OCI-LY3 (cell line): ENCODE measurements around the gene GJA9.

Experiments
- EZH2phosphoT487 ChIP-seq: fragments of 200-600 bp; shearing (Covaris generic); IDR thresholded peaks from 2 replicates; pipeline ENCODE4 v1.6.1; 2018; ENCODE audit warnings: antibody characterized with exemption, mixed run types, low read depth
- TF ChIP-seq, protein P1 (sequence below): fragments of 200-600, 300-600 bp; sonication (generic); IDR thresholded peaks from 2 replicates; pipeline ENCODE4 v1.5.1; 2014; ENCODE audit warnings: antibody characterized with exemption, low read length, low read depth

DNA sequence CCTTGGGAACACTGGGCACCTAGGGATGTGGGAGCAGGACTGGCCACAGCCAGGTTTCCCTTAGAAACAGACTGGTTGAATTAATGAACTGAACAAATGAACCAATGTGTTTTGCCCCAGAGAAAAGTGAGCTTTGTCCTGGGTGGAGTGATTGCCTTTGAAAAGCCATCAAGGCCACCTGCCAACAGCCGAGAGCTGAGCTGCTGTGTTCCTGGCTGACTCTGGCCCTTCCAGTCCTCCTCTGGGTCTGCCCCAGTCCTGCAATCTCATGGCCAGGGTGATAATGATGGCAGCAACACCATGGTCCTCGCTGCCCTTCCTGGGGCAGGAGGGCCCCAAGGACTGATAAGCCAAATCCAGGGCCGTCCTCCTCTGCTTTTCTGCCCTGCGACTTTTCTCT is 18.2 kb upstream of the GJA9 start:
- TF ChIP-seq, protein P1, sequence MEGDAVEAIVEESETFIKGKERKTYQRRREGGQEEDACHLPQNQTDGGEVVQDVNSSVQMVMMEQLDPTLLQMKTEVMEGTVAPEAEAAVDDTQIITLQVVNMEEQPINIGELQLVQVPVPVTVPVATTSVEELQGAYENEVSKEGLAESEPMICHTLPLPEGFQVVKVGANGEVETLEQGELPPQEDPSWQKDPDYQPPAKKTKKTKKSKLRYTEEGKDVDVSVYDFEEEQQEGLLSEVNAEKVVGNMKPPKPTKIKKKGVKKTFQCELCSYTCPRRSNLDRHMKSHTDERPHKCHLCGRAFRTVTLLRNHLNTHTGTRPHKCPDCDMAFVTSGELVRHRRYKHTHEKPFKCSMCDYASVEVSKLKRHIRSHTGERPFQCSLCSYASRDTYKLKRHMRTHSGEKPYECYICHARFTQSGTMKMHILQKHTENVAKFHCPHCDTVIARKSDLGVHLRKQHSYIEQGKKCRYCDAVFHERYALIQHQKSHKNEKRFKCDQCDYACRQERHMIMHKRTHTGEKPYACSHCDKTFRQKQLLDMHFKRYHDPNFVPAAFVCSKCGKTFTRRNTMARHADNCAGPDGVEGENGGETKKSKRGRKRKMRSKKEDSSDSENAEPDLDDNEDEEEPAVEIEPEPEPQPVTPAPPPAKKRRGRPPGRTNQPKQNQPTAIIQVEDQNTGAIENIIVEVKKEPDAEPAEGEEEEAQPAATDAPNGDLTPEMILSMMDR = no peak
- no peak for TF ChIP-seq EZH2phosphoT487
